NCI-H1930 (cell line): Measurements from ENCODE around the gene TXNDC16.
"Not testable (repeated sequence)": the region's sequence is repeated elsewhere in the genome, so short reads cannot be mapped to it uniquely, and the experiment has no call there.

Experiments
- DNase-seq, 2 experiments: peaks; one replicate each; lab custom pipeline; 2025; lab: John Stamatoyannopoulos, UW

TXNDC16 gene

DNA sequence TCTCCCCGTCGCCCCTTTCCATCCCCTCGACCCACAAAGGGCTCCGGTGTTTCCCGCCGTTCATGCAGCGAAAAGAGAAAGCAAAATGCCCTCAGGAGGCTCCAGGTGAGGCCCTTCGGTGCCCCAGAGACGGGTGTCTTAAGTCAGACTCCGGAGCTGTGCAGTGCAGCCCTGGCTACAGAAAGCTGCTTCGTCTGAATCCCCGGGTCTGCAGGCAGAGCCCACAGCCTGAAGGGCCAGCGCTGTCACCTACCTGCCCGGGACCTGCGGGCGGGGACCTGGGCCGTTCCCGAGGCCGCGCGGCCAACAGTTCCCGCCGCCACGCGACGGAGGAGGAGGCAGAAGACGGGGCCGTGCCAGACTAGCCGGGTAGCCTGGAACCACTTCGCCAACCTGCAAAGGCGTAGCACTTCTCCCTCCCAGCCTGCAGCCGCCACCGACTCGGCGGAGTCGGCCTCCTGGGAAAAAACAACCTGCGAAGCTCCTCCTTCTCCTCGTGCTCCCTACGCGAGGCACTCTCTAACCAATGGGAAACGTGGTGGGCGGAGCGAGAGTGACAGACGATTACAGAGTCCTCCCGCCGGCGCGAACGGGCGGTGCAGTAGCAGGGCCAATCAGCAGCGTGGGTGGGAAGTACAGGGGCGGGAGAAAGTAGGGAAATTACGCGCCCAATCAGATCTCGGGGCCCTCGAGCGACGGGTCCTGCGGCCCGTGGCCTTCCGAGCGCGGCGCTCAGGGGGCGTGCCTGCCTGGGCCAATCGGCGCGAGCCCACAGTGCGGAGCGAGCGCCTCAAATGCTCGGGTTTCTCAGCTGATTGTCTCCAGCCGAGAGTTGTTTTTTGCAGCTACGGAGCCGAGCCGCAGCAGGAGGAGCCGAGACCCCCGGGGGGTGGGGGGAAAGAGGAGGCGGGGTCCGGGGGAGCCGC lies at the start of gene TXNDC16, which contains the start of gene GPR137C:
TXNDC16 (minus strand) TSS at position 443 of the 926 bp plus-strand sequence. CDS start 8,948 bp downstream, outside the sequence.
GPR137C (plus strand) TSS at position 774 of the 926 bp plus-strand sequence. CDS start 312 bp downstream, outside the sequence.
- peak; percentile 98 to 99 for DNase-seq

DNA sequence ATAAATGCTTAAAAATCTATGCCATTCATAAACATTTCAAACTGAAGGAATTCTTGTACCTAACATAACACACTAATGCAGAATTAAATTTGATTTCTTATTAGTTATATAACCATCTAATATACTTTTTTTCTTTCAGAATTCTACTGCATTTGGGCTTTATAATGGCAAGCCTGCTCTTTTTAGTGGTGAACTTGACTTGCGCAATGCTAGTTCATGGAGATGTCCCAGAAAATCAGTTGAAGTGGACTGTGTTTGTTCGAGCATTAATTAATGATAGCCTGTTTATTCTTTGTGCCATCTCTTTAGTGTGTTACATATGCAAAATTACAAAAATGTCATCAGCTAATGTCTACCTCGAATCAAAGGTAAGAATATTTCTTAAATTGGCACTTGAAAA lies 47.7 kb upstream of the TXNDC16 start:
- no peak for DNase-seq

DNA sequence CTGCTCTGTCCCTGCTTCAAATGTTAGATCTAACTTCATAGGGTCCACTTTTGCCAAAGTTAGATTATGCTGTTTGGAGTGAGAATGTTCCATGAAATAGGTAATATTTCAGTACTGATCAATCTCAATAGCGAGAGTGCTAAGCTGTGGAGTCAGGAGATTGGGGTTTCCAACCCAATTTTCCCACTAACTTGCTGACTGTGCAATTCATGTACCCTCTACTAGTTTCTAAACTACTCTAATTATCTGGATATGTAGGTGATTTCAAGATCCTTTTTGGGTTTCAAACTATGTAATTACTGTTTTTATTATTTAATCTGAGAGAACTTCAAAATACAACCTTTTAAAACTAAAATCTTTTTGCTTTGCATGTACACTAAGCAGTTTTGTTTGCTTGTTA lies 46.3 kb upstream of the TXNDC16 start:
- no peak for DNase-seq

GRCh38 chr14:52596861-52597260 lies 44.6 kb upstream of the TXNDC16 start:
- DNase-seq = no peak

DNA sequence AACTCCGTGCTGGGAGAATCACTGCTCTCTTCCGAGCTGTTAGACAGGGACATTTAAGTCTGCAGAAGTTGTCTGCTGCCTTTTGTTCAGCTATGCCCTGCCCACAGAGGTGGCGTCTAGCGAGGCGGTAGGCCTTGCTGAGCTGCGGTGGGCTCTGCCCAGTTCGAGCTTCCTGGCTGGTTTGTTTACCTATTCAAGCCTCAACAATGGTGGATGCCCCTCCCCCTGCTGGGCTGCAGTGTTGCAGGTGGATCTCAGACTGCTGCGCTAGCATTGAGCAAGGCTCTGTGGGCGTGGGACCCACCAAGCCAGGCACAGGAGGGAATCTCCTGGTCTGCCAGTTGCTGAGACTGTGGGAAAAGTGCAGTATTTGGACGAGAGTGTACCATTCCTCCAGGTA lies 44.0 kb upstream of the TXNDC16 start:
- no peak for DNase-seq

GRCh38 chr14:52590318-52590717 lies 38.0 kb upstream of the TXNDC16 start:
- DNase-seq = no peak

DNA sequence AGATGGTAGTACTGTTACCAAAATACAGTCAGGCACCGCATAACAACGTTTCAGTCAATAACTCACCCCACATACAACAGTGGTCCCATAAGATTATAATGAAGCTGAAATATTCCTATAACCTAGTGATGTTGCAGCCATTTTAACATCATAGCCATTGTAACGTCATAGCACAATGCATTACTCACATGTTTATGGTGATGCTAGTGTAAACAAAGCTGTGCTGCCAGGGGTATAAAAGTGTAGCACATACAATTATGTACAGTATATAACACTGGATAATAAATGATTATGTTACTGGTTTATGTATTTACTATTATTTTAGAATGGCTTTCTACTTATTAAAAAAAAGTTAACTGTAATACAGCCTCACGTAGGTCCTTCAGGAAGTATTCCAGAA lies 37.3 kb upstream of the TXNDC16 start:
- no peak for DNase-seq

DNA sequence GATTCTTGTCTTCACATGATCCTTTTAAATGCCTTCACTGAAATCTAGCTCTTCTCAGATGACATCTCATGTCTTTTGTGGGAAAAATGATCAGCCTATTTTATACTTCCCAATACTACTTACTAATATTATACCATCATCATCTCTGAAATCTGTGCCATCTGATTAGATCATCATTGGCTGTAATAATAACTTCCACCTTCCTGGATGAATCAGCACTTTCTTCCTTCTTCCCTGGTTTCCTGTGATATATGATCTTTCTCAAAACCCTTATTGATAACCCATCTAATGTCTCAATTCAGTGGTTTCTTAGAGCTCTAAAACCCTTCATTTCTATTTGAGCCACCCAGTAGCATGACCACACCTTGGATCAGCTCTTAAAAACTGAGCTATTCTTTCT lies 31.2 kb upstream of the TXNDC16 start:
- no peak for DNase-seq

GRCh38 chr14:52575858-52576257 lies 23.6 kb upstream of the TXNDC16 start:
- no peak for DNase-seq

DNA sequence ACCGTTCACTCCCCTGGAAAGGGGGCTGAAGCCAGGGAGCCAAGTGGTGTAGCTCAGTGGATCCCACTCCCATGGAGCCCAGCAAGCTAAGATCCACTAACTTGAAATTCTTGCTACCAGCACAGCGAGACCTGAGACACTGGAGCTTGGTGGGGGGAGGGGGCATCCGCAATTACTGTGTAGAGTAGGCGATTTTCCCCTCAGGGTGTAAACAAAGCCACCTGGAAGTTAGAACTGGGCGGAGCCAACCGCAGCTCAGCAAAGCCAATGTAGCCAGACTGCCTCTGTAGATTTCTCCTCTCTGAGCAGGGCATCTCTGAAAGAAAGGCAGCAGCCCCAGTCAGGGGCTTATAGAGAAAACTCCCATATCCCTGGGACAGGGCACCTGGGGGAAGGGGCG lies 16.1 kb upstream of the TXNDC16 start:
- not testable (repeated sequence) for DNase-seq

DNA sequence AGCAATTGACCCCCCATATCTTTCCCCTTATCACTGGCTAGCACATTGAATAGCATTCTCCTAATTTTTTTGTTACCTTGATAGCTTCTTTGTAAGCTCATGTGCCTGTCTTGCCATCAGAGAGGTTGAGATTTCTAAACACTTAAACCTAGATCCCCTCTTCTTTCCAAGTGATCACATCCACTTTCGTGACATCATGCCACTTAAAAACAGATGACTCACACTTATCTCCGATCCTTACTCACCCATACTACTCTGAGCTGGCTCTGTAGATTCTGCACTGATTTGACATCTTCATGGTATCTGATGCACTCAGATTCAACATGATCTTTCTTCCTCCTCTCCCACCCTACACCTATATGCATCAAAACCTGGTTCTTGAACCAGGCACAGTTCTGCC lies 10.8 kb upstream of the TXNDC16 start:
- DNase-seq = no peak

GRCh38 chr14:52558688-52559087 lies 6.4 kb upstream of the TXNDC16 start:
- DNase-seq = no peak

GRCh38 chr14:52553671-52554575 lies 1.6 kb upstream of the TXNDC16 start:
- DNase-seq = peak; percentile 58 to 59

DNA sequence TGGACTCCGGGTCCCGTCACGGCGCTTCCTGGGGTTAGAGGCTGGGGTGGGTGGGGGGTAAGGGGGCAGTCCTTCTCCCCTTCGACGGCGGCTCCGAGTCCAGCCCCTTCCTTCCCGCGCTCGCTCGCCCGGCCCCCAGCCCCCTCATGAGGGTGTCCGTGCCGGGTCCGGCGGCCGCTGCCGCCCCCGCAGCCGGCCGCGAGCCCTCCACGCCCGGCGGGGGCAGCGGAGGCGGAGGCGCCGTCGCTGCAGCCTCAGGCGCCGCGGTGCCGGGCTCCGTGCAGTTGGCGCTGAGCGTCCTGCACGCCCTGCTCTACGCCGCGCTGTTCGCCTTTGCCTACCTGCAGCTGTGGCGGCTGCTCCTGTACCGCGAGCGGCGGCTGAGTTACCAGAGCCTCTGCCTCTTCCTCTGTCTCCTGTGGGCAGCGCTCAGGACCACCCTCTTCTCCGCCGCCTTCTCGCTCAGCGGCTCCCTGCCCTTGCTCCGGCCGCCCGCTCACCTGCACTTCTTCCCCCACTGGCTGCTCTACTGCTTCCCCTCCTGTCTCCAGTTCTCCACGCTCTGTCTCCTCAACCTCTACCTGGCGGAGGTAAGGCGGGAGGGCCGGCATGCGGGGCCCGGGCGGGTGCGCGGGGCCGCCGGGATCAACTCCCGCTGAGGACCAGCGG lies 831 bp upstream of the TXNDC16 start:
- peak in 1 of 2 experiments; percentile 12 for DNase-seq

GRCh38 chr14:52551696-52552062 lies 626 bp downstream of the TXNDC16 start:
- DNase-seq = no peak

- DNase-seq = no peak
These were observed 1.1 kb downstream of the TXNDC16 start for GRCh38 chr14:52551205-52551604.

- DNase-seq = no peak
These were observed 1.6 kb downstream of the TXNDC16 start for GRCh38 chr14:52550661-52551060.

DNA sequence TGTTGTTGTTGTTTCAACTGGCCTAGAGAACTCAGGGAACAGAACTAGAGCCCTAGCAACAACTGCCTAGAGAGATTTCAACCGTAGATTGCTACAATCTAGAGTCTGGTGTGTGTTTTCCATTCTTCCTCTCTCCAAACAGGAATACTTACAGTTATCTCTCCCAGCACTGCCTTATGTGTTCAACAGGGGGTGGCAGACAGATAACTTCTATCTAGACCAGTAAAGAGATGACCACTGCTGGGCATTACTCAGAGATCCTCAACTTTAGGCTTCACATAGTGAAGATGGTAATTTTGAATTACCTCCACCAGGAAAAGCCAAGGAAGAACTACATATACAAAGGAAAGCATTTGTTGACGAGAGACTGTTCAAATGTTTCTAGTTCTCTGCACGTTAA lies 4.8 kb downstream of the TXNDC16 start:
- no peak for DNase-seq

DNA sequence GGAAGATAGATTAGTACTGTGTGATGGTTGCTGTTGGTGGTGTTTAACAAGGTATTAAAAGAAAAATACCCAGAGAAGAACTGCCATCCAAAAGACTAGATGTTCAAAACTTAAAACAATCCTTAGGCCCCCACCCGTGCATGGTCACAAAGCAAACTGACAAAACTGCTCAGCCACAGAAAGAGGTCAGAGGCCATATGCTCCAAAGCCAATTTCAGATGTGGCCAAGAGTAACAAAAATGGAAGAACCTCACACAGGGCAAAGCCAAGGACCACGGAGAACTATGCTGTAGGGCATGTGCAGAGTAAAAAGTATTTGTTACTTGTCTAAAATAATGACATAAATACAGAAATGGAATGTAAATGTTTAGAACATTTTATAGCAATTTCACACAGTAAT lies 5.3 kb downstream of the TXNDC16 start:
- no peak for DNase-seq

GRCh38 chr14:52546318-52546670 lies 6.0 kb downstream of the TXNDC16 start:
- DNase-seq = no peak

DNA sequence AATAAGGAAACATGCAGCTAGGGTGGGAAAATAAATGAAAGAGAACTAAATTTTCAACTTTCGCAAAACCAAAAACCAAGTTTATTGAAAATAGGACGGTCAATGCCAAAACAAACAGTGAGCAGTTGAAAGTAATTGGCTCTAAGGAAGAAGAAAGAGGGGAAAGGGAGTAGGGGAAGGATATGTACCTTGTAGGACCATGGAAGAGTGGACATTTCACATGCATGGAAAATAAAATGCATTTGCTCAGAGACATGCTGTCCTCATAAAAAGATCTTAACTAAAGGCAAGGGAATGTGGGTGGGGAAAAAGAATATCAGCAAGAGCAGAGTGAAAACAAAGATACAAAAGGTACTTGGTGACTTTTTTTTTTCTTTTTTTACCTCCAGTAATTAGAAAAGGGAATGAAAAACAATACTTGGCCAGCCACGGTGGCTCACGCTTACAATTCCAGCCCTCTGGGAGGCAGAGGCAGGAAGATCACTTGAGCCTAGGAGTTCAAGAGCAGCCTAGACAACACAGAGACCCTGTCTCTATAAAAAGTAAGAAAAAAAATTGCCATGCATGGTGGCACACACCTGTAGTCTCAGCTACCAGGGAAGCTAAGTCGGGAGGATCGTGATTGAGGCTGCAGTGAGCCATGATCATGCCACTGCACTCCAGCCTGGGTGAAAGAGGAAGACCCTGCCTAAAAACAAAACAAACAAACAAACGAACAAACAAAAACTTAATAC lies 6.6 kb downstream of the TXNDC16 start:
- DNase-seq = no peak

- no peak for DNase-seq
These were observed 13.7 kb downstream of the TXNDC16 start for GRCh38 chr14:52538623-52539022.
